Thoracic aorta (tissue), 2 donors: Measurements from ENCODE around the gene SHQ1. TPM values are rescaled to one million over a fixed set of nuclear protein-coding genes. Genes with fewer than 3 reads are reported as not detected.

Experiments
- ATAC-seq: fragments of 150-250 bp; one replicate; pipeline ENCODE4 v1.8.0; 2017; ENCODE audit warnings: low read depth; ENCODE audit not compliant: insufficient number of reproducible peaks, low FRiP score
- DNase-seq: peaks from one replicate; pipeline ENCODE4 v3.0.0-alpha.2; 2020; ENCODE audit warnings: low spot score
- H3K27ac ChIP-seq, 2 donors: fragments of 200-600 bp; sonication (generic); 1 replicate in 1 of 2; 2 replicates in 1 of 2; pipeline ENCODE4 v1.5.1; 2016; ENCODE audit warnings: mild to moderate bottlenecking in 2 of 2, moderate library complexity in 2 of 2
- H3K27me3 ChIP-seq: fragments of 200-600 bp; sonication (generic); replicated peaks from 2 replicates; pipeline ENCODE4 v1.6.0; 2016; ENCODE audit warnings: mild to moderate bottlenecking; ENCODE audit not compliant: insufficient read depth
- H3K36me3 ChIP-seq: fragments of 200-600 bp; sonication (generic); one replicate; pipeline ENCODE4 v1.5.1; 2016
- H3K4me1 ChIP-seq, 2 donors: fragments of 200-600 bp; sonication (generic); 1 replicate in 1 of 2; 2 replicates in 1 of 2; pipeline versions ENCODE4 v1.5.1 to v1.6.0; 2016; ENCODE audit warnings: low read depth in 2 of 2, mild to moderate bottlenecking in 1 of 2; ENCODE audit not compliant: control insufficient read depth in 1 of 2
- H3K4me3 ChIP-seq: fragments of 200-600 bp; sonication (generic); 2 replicates; pipeline ENCODE4 v1.5.1; 2016; ENCODE audit warnings: mild to moderate bottlenecking
- H3K9me3 ChIP-seq: fragments of 200-600 bp; sonication (generic); 2 replicates; pipeline ENCODE4 v1.5.1; 2016
- CTCF ChIP-seq: fragments of 200-600 bp; sonication (generic); IDR thresholded peaks from one replicate; pipeline ENCODE4 v1.5.1; 2019; ENCODE audit warnings: antibody characterized with exemption
- total RNA-seq, 2 donors: library from RNA; depleted of rRNA; stranded (reverse); fragments of >200 nt; gene quantifications; one replicate each; pipeline versions ENCODE4 v1.1.0 to v1.2.3, GENCODE V29; 2016

SHQ1 gene
- total RNA-seq, 2 donors from 2014 or later: 4.5 to 12.3 TPM

DNA sequence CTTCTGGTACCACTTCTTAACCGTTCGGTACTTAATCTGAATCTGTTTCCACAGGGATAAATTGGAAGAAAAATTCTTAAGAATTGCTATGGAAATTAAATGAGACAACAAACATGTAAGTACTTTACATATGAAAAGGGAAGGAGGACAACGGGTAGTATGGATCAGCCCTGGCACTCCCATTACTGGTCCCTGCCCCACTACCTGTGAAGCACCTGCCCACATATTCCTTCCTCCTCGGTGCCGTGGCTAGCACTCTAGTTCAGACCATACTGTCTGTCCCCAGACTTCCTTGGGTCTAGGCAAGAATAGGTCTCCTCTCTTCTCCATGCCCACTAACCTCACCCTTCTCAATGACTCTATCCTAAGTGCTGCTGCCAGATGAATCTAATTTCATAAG, 46.2 kb downstream of the SHQ1 start:
- H3K27me3 ChIP-seq: no peaks in the 10 kb centered on the region
- no peaks in the 10 kb centered on the region for H3K9me3 ChIP-seq
- ATAC-seq: no peak
- no peak for TF ChIP-seq CTCF
- H3K27ac ChIP-seq: no peak overlapping the region
- no peaks in the 10 kb centered on the region for H3K36me3 ChIP-seq
- no peak for DNase-seq
- H3K4me1 ChIP-seq: peaks cover 0 to 12% of the 10 kb centered on the region in 2 donors
- H3K4me3 ChIP-seq: no peak overlapping the region

GRCh38 chr3:72800869-72801268, 47.4 kb downstream of the SHQ1 start:
- TF ChIP-seq CTCF: no peak
- Histone ChIP-seq H3K4me3 (no peak overlapping the region), H3K36me3 (no peaks in the 10 kb centered on the region), H3K27me3 (no peaks in the 10 kb centered on the region), H3K4me1 (peaks cover 0 to 12% of the 10 kb centered on the region in 2 donors), H3K27ac (no peak overlapping the region), H3K9me3 (no peaks in the 10 kb centered on the region)
- DNase-seq (no peak), ATAC-seq (no peak)

DNA sequence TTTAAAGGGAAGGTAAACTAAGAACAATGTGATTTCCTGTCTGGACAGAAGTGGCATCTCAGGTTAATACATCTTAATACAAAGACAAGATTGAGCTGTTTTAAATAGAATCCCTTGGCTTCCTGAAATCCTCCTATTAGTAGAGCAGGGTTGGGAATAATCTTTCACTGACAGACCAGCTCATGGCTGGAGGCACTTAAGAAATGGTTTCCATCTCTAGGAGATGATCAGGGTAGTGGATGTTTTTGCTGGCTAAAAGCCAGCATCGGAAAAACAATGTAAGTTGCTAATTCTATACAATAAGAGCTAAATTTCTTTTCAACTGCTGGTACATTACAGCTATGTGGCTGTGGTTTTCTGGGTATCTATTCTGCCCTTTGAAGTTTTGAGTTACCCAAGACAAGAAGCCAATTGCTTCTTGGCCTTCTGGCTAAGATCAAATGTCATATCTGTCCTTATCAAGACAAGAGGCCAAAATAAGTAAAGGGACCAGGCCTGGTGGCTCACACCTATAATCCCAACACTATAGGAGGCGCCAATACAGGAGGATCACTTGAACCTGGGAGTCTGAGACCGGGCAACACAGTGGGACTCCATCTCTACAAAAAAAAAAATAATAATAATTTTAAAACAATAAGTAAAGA, 49.6 kb downstream of the SHQ1 start:
- Histone ChIP-seq H3K9me3 (no peaks in the 10 kb centered on the region), H3K27me3 (no peaks in the 10 kb centered on the region), H3K4me1 (peaks cover 0 to 12% of the 10 kb centered on the region in 2 donors), H3K36me3 (no peaks in the 10 kb centered on the region), H3K27ac (no peak overlapping the region), H3K4me3 (no peak overlapping the region)
- TF ChIP-seq CTCF: no peak
- no peak for DNase-seq
- ATAC-seq: no peak

GRCh38 chr3:72797773-72798543, 50.3 kb downstream of the SHQ1 start:
- DNase-seq (no peak), ATAC-seq (peak; percentile 76)
- no peak overlapping the region for H3K27ac ChIP-seq

More at GRCh38 chr3:72797773-72798543, 50.3 kb downstream of the SHQ1 start:
- TF ChIP-seq CTCF: no peak
- Histone ChIP-seq H3K4me3 (no peak overlapping the region), H3K9me3 (no peaks in the 10 kb centered on the region), H3K4me1 (peaks cover 0 to 12% of the 10 kb centered on the region in 2 donors), H3K36me3 (no peaks in the 10 kb centered on the region), H3K27me3 (no peaks in the 10 kb centered on the region)
